PC-9 (cell line): Measurements from ENCODE around the gene SBF2. TPM values are rescaled to one million over a fixed set of nuclear protein-coding genes. Genes with fewer than 3 reads are reported as not detected.

Experiments
- Bru-seq: library from RNA; stranded (reverse); fragments of 400-500 nt; gene quantifications from one replicate; lab custom pipeline; 2021; lab: Mats Ljungman, UMichigan
- BruChase-seq, 2 experiments: library from RNA; stranded (reverse); fragments of 400-500 nt; gene quantifications; one replicate each; lab custom pipeline; 2021; lab: Mats Ljungman, UMichigan
- BruUV-seq: library from RNA; stranded (reverse); fragments of 400-500 nt; replicated peaks from 2 replicates; lab custom pipeline; 2021; lab: Mats Ljungman, UMichigan
- CTCF ChIA-PET: fragments of 300-600 bp; sonication (Branson Sonifier 250); formaldehyde crosslinking; loops from one replicate; lab custom pipeline; 2022; ENCODE audit warnings: antibody characterized with exemption; lab: Charles Lee
- POLR2A ChIA-PET: fragments of 300-600 bp; sonication (Branson Sonifier 250); formaldehyde crosslinking; loops from one replicate; lab custom pipeline; 2022; ENCODE audit warnings: antibody characterized with exemption; ENCODE audit not compliant: unreplicated experiment; lab: Charles Lee
- DNase-seq, 2 experiments: peaks; one replicate each; pipeline versions ENCODE4 v3.0.0 to v3.0.0-alpha.2; 2015 to 2022; ENCODE audit warnings: mixed read lengths in 1 of 2
- H2AFZ ChIP-seq: fragments of 200-600 bp; sonication (generic); 2 replicates; pipeline ENCODE4 v1.8.1; 2017; ENCODE audit warnings: antibody characterized with exemption
- H3F3A ChIP-seq: fragments of 200-600 bp; sonication (generic); 2 replicates; pipeline ENCODE4 v1.8.1; 2017; ENCODE audit warnings: antibody characterized with exemption, mild to moderate bottlenecking, low read depth; ENCODE audit not compliant: insufficient read depth
- H3K27ac ChIP-seq: fragments of 200-600 bp; sonication (generic); 2 replicates; pipeline ENCODE4 v1.6.1; 2016; ENCODE audit warnings: mixed run types
- H3K27me3 ChIP-seq: fragments of 200-600 bp; sonication (generic); 2 replicates; pipeline ENCODE4 v1.6.1; 2016; ENCODE audit warnings: low read depth, mixed run types; ENCODE audit not compliant: insufficient read depth
- H3K36me3 ChIP-seq: fragments of 200-600 bp; sonication (generic); 2 replicates; pipeline ENCODE4 v1.6.1; 2016; ENCODE audit warnings: low read depth, mixed run types
- H3K4me1 ChIP-seq: fragments of 200-600 bp; sonication (generic); replicated peaks from 2 replicates; pipeline ENCODE4 v1.6.1; 2016; ENCODE audit warnings: mixed run types; ENCODE audit not compliant: insufficient read depth
- H3K4me2 ChIP-seq: fragments of 200-600 bp; sonication (generic); 2 replicates; pipeline ENCODE4 v1.6.1; 2017; ENCODE audit warnings: mixed run types
- H3K4me3 ChIP-seq: fragments of 200-600 bp; sonication (generic); 2 replicates; pipeline ENCODE4 v1.6.1; 2016; ENCODE audit warnings: mixed run types
- H3K79me2 ChIP-seq: fragments of 200-600 bp; sonication (generic); 2 replicates; pipeline ENCODE4 v1.6.1; 2017; ENCODE audit warnings: low read depth, mixed run types
- H3K9me2 ChIP-seq: fragments of 200-600 bp; sonication (generic); 2 replicates; pipeline ENCODE4 v1.8.1; 2017; ENCODE audit warnings: mild to moderate bottlenecking; ENCODE audit not compliant: insufficient read depth
- H3K9me3 ChIP-seq: fragments of 200-600 bp; sonication (generic); 2 replicates; pipeline ENCODE4 v1.8.1; 2016; ENCODE audit warnings: low read depth; ENCODE audit not compliant: insufficient read depth
- H4K20me1 ChIP-seq: fragments of 200-600 bp; sonication (generic); 2 replicates; pipeline ENCODE4 v1.8.1; 2017; ENCODE audit not compliant: insufficient read depth
- EZH2 ChIP-seq: fragments of 200-600 bp; sonication (generic); IDR thresholded peaks from 2 replicates; pipeline ENCODE4 v1.8.0; 2017; ENCODE audit warnings: antibody characterized with exemption, low read depth
- intact Hi-C: fragments of 100-400 bp; cut with micrococcal nuclease; formaldehyde crosslinking; loops from one replicate; pipeline ENCODE4 v1.10.0; 2022; ENCODE audit not compliant: unreplicated experiment
- long read RNA-seq: library from polyadenylated mRNA; stranded (forward); transcript quantifications from one replicate; pipeline ENCODE4 v2.0.0, GENCODE V29; 2022
- total RNA-seq: library from RNA; stranded (reverse); gene quantifications from 2 replicates; pipeline ENCODE4 v1.2.3, GENCODE V29; 2021
- TF ChIP-seq, protein P1 (sequence below): fragments of 200-600 bp; sonication (generic); conservative IDR thresholded peaks from 2 replicates; pipeline ENCODE4 v1.6.1; 2017; ENCODE audit warnings: mixed run types, antibody characterized with exemption, mild to moderate bottlenecking, moderate library complexity

SBF2 gene
- 16.4 and 18.6 TPM in 2 replicates for total RNA-seq
- percentile 64 among the genes with signal in this experiment for Bru-seq, nascent RNA
- BruChase-seq, experiment 1, labeled RNA remaining after a 2-hour chase, result percentile 58 among the genes with signal in this experiment
- percentile 49 among the genes with signal in this experiment for BruChase-seq, experiment 2, labeled RNA remaining after a 6-hour chase
- long read RNA-seq, full-length matches to known transcripts, result 1 of 11 reads
- long read RNA-seq, partial matches to known transcripts, result 4 of 11 reads
- long read RNA-seq, other reads (novel, unspliced or antisense), result 6 of 11 reads

DNA sequence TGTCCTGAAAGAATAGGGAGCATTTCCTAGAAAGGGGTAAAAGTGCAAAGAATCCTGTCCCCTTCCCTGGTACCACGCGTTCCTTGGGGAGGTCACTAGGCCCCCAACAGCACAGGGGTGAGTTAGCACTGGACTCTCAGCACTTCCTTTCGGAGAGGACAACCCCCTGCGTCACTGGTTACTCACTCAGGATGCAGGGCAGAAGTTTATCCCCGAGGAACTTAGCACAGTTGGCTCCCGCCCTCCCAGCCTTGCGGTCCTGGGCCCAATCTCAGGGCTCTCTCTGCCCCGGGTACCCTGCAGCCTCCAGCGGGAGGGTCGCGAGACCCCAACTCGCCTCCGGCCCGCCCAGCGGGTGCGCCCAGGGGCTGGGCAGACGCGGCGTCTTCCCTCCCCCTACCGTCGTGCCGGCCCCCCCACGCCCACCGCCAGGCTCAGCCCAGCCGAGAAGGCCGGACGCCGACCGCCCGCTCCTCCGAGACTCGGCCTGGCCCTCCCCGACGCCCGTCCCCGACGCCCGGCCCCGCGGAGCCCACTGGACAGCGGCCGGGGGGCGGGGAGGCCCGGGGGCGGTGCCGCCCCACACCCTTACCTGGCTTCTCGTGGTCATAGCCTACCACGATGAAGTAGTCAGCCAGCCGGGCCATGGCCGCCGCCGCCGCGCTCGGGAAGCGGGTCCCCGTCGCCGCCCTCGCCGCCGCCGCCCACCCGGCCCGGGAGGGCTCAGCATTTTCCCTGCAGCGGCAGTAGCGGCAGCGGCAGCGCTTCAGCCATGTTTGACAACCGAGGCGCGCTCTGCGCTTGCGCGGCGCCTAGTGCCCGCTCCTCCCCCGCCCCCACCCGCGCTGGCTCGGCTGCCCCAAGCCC, at the start of gene SBF2:
Gene SBF2, minus strand, starts transcription at position 797 of the 867 bp plus-strand sequence. Its CDS starts 150 bp downstream, at position 647.
- BruUV-seq, result TSS peak; percentile 37
- H3K4me1 ChIP-seq, result peaks cover 17% of the 10 kb centered on the region
- peak within 1 kb of the TSS; percentile 74 for H3K27ac ChIP-seq
- peaks cover 33% of the 10 kb centered on the region for H3K79me2 ChIP-seq
- TF ChIP-seq, protein P1, sequence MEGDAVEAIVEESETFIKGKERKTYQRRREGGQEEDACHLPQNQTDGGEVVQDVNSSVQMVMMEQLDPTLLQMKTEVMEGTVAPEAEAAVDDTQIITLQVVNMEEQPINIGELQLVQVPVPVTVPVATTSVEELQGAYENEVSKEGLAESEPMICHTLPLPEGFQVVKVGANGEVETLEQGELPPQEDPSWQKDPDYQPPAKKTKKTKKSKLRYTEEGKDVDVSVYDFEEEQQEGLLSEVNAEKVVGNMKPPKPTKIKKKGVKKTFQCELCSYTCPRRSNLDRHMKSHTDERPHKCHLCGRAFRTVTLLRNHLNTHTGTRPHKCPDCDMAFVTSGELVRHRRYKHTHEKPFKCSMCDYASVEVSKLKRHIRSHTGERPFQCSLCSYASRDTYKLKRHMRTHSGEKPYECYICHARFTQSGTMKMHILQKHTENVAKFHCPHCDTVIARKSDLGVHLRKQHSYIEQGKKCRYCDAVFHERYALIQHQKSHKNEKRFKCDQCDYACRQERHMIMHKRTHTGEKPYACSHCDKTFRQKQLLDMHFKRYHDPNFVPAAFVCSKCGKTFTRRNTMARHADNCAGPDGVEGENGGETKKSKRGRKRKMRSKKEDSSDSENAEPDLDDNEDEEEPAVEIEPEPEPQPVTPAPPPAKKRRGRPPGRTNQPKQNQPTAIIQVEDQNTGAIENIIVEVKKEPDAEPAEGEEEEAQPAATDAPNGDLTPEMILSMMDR, result no peak
- no peak for TF ChIP-seq EZH2
- no peaks in the 10 kb centered on the region for H3K36me3 ChIP-seq
- peak within 1 kb of the TSS; percentile 82 for H2AFZ ChIP-seq
- peak within 1 kb of the TSS; percentile 96 for H3K4me2 ChIP-seq
- H3K27me3 ChIP-seq, result no peaks in the 10 kb centered on the region
- H4K20me1 ChIP-seq, result no peaks in the 10 kb centered on the region
- H3K4me3 ChIP-seq, result peak within 1 kb of the TSS; percentile 72
- ChIA-PET CTCF (no interaction called here), POLR2A (interaction anchor here (0.7 to 1.0 kb wide), 2 partner anchors 10 to 11 kb away, joined by 3 read pairs; no protein-coding TSS in a partner anchor)
- intact Hi-C loops, result no loop called here
- peaks cover 21% of the 10 kb centered on the region; the same call in 1 of the 2 replicates for H3F3A ChIP-seq
- no peaks in the 10 kb centered on the region for H3K9me2 ChIP-seq
- H3K9me3 ChIP-seq, result no peaks in the 10 kb centered on the region
- DNase-seq, result peak; percentile 80 to 84

GRCh38 chr11:10338287-10338686, 44.3 kb upstream of the SBF2 start:
- Histone ChIP-seq H3K27me3 (no peaks in the 10 kb centered on the region), H3K9me3 (no peaks in the 10 kb centered on the region), H3K4me3 (no peak overlapping the region), H2AFZ (no peak overlapping the region), H3K36me3 (no peaks in the 10 kb centered on the region), H3K79me2 (no peaks in the 10 kb centered on the region), H3K9me2 (no peaks in the 10 kb centered on the region), H3K4me1 (no peaks in the 10 kb centered on the region), H3F3A (no peaks in the 10 kb centered on the region), H3K27ac (no peak overlapping the region), H3K4me2 (no peak overlapping the region), H4K20me1 (no peaks in the 10 kb centered on the region)
- intact Hi-C loops, result no loop called here
- CTCF ChIA-PET, result no interaction called here
- DNase-seq, result no peak
- BruUV-seq, result no TSS peak
- TF ChIP-seq, protein P1, result no peak
- no peak for TF ChIP-seq EZH2
- POLR2A ChIA-PET, result no interaction called here

GRCh38 chr11:10333490-10333889, 39.5 kb upstream of the SBF2 start:
- Histone ChIP-seq H4K20me1 (no peaks in the 10 kb centered on the region), H3K79me2 (no peaks in the 10 kb centered on the region)
- CTCF ChIA-PET, result no interaction called here

More at GRCh38 chr11:10333490-10333889, 39.5 kb upstream of the SBF2 start:
- BruUV-seq, result no TSS peak
- Histone ChIP-seq H3K4me3 (no peak overlapping the region), H3K9me3 (no peaks in the 10 kb centered on the region), H3K27me3 (no peaks in the 10 kb centered on the region), H3K9me2 (no peaks in the 10 kb centered on the region), H3K27ac (no peak overlapping the region), H2AFZ (no peak overlapping the region), H3F3A (no peaks in the 10 kb centered on the region), H3K4me1 (0 out of 2 replicates have a peak, but pooled peaks cover 7% of the 10 kb centered on the region), H3K36me3 (no peaks in the 10 kb centered on the region), H3K4me2 (no peak overlapping the region)
- POLR2A ChIA-PET, result no interaction called here
- TF ChIP-seq EZH2, result no peak
- TF ChIP-seq, protein P1, result no peak
- intact Hi-C loops, result no loop called here
- no peak for DNase-seq
